OCI-LY7 (cell line): Measurements from ENCODE around the gene CIROP. TPM values are rescaled to one million over a fixed set of nuclear protein-coding genes. Genes with fewer than 3 reads are reported as not detected.

Source experiments
- BruUV-seq: library from RNA; stranded (reverse); fragments of 400-500 nt; replicated peaks from 2 replicates; lab custom pipeline; 2021; lab: Mats Ljungman, UMichigan
- CTCF ChIA-PET: fragments of 300-600 bp; sonication (Branson Sonifier 250); formaldehyde crosslinking; loops from one replicate; lab custom pipeline; 2022; ENCODE audit warnings: antibody characterized with exemption; ENCODE audit not compliant: unreplicated experiment; lab: Charles Lee
- POLR2A ChIA-PET: fragments of 300-600 bp; sonication (Branson Sonifier 250); formaldehyde crosslinking; loops from one replicate; lab custom pipeline; 2022; ENCODE audit warnings: antibody characterized with exemption; lab: Charles Lee
- DNase-seq: peaks from one replicate; pipeline ENCODE4 v3.0.0-alpha.2; 2015; ENCODE audit warnings: low spot score
- H2AFZ ChIP-seq: fragments of 200-600 bp; sonication (generic), shearing (Covaris generic); 2 replicates; pipeline ENCODE4 v1.6.1; 2014; ENCODE audit warnings: mild to moderate bottlenecking, antibody characterized with exemption, low read length, moderate library complexity
- H3K27ac ChIP-seq: fragments of 200-600 bp; sonication (generic); 2 replicates; pipeline ENCODE4 v1.5.1; 2014; ENCODE audit warnings: mixed run types, low read depth, mild to moderate bottlenecking, moderate library complexity, low read length, inconsistent platforms; ENCODE audit not compliant: poor library complexity, severe bottlenecking
- H3K36me3 ChIP-seq: fragments of 200-600 bp; sonication (generic); 2 replicates; pipeline ENCODE4 v1.6.1; 2014; ENCODE audit warnings: mild to moderate bottlenecking, antibody characterized with exemption, low read length, moderate library complexity, mixed read lengths; ENCODE audit not compliant: insufficient read depth
- H3K4me1 ChIP-seq: fragments of 200-600 bp; sonication (generic); 2 replicates; pipeline ENCODE4 v1.5.1; 2014; ENCODE audit warnings: mild to moderate bottlenecking, low read length; ENCODE audit not compliant: insufficient read depth, poor library complexity, severe bottlenecking
- H3K4me2 ChIP-seq: fragments of 200-600 bp; sonication (generic); 2 replicates; pipeline ENCODE4 v1.6.1; 2014; ENCODE audit warnings: mild to moderate bottlenecking, low read length
- H3K4me3 ChIP-seq: fragments of 200-600 bp; sonication (generic); 2 replicates; pipeline ENCODE4 v1.5.1; 2014; ENCODE audit warnings: mild to moderate bottlenecking, low read depth, low read length; ENCODE audit not compliant: poor library complexity, severe bottlenecking
- H3K79me2 ChIP-seq: fragments of 200-600 bp; sonication (generic); 2 replicates; pipeline ENCODE4 v1.6.1; 2016; ENCODE audit warnings: low read depth, mild to moderate bottlenecking, low read length, moderate library complexity, mixed read lengths; ENCODE audit not compliant: insufficient read depth
- H3K9me2 ChIP-seq: fragments of 200-600 bp; sonication (generic); 2 replicates; pipeline ENCODE4 v1.6.1; 2016; ENCODE audit warnings: mild to moderate bottlenecking, low read length, mixed read lengths; ENCODE audit not compliant: insufficient read depth
- H3K9me3 ChIP-seq: fragments of 200-600 bp; sonication (generic); 2 replicates; pipeline ENCODE4 v1.6.1; 2014; ENCODE audit warnings: mild to moderate bottlenecking, mixed run types, low read length, mixed read lengths
- H4K20me1 ChIP-seq: fragments of 200-600 bp; sonication (generic); 2 replicates; pipeline ENCODE4 v1.6.1; 2014; ENCODE audit warnings: mild to moderate bottlenecking, antibody characterized with exemption, low read length, moderate library complexity, mixed read lengths; ENCODE audit not compliant: insufficient read depth
- CTCF ChIP-seq: fragments of 200-600 bp; sonication (generic); conservative IDR thresholded peaks from 2 replicates; pipeline ENCODE4 v1.5.1; 2014; ENCODE audit warnings: mild to moderate bottlenecking, antibody characterized with exemption, low read length, moderate library complexity, mixed read lengths
- EZH2phosphoT487 ChIP-seq: fragments of 200-600 bp; sonication (generic); IDR thresholded peaks from 2 replicates; pipeline ENCODE4 v1.6.1; 2018; ENCODE audit warnings: low read depth, borderline replicate concordance, mild to moderate bottlenecking, mixed run types, antibody characterized with exemption, low read length, moderate library complexity, mixed read lengths
- intact Hi-C: fragments of 100-400 bp; cut with micrococcal nuclease; formaldehyde crosslinking; loops from one replicate; pipeline ENCODE4 v1.10.0; 2022; ENCODE audit not compliant: unreplicated experiment
- total RNA-seq, 2 experiments: library from RNA; depleted of rRNA in 1 of 2; stranded (reverse); fragments of >200 nt in 1 of 2; shearing (Covaris generic) in 1 of 2; gene quantifications; 2 replicates each; pipeline ENCODE4 v1.2.3, GENCODE V29; 2014 to 2022

Gene CIROP
- total RNA-seq, 2 experiments from 2014 or later: not detected

GRCh38 chr14:23066855-23067744 is 37.7 kb downstream of the CIROP start:
- Histone ChIP-seq H3K27ac (no peak overlapping the region), H3K4me1 (peaks cover 27% of the 10 kb centered on the region), H4K20me1 (0 out of 2 replicates have a peak, but pooled peaks cover 9% of the 10 kb centered on the region), H3K9me3 (no peaks in the 10 kb centered on the region), H3K36me3 (peaks cover 84% of the 10 kb centered on the region), H3K9me2 (no peaks in the 10 kb centered on the region), H3K79me2 (peaks cover 45% of the 10 kb centered on the region), H3K4me3 (no peak overlapping the region), H3K4me2 (no peak overlapping the region), H2AFZ (no peak overlapping the region)
- POLR2A ChIA-PET: no interaction called here
- BruUV-seq: no TSS peak
- CTCF ChIA-PET: interaction anchor here (0.6 kb wide), 1 partner anchor 194 kb away, joined by 7 read pairs; no protein-coding TSS in a partner anchor
- intact Hi-C loops: no loop called here
- no peak for DNase-seq
- TF ChIP-seq EZH2phosphoT487 (no peak), CTCF (no peak)

- Histone ChIP-seq H3K9me2 (no peaks in the 10 kb centered on the region), H3K27ac (no peak overlapping the region), H3K4me3 (no peak overlapping the region), H3K79me2 (peaks cover 45% of the 10 kb centered on the region), H3K4me2 (no peak overlapping the region), H3K4me1 (peaks cover 20% of the 10 kb centered on the region), H4K20me1 (0 out of 2 replicates have a peak, but pooled peaks cover 9% of the 10 kb centered on the region), H2AFZ (no peak overlapping the region), H3K9me3 (no peaks in the 10 kb centered on the region), H3K36me3 (peaks cover 84% of the 10 kb centered on the region)
- intact Hi-C loops: no loop called here
- ChIA-PET CTCF (no interaction called here), POLR2A (interaction anchor here (0.6 kb wide), 1 partner anchor 513 kb away, joined by 3 read pairs; no protein-coding TSS in a partner anchor)
- TF ChIP-seq CTCF (no peak), EZH2phosphoT487 (no peak)
- no TSS peak for BruUV-seq
- DNase-seq: no peak
These were observed 38.4 kb downstream of the CIROP start for GRCh38 chr14:23066368-23066767.
